ENCODE results near the gene SLC35A1.
"Not testable (repeated sequence)": the region's sequence is repeated elsewhere in the genome, so short reads cannot be mapped to it uniquely, and the experiment has no call there.

The SLC35A1 gene

DNA sequence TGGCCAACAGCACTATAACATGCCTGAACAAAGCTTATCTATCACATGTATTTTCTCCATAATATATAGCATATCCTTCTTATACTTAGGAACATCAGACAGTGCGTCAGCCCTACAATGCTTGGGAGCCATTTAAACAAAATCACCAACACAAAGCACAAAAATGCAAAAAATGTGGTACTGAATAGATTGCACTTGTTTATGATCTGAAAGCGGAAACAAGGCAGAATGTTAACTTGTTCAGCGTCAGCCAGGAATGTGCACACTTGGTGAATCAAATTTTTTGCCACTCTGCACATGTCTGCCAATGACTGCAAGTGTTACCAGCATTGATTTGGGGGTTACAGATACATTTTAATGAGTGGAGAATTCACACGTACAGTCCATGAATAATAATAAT lies 14.8 kb downstream of the SLC35A1 start:
- no peak for DNase-seq (ENCODE audit: extremely low read depth, low read depth)
- no peak for TF ChIP-seq CTCF (IDR thresholded peaks at IDR 0.05; ENCODE audit: low read depth, low read length, missing control alignments)
- no peak overlapping the region for H3K4me3 ChIP-seq (replicated peaks; ENCODE audit: low read depth, low read length)

DNA sequence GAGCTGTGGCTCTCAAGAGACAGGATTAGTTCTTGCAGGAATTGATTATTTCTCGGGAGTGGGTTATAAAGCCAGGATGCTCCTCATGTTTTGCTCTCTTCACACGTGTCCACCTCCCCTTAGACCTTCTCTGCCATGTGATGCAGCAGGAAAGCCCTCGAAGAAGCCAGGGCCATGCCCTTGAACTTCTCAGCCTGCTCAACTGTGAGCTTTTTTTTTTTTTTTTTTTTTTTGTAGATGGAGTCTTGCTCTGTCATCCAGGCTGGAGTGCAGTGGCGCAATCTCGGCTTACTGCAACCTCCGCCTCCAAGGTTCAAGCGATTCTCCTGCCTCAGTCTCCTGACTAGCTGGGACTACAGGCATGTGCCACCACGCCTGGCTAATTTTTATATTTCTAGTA lies 16.6 kb downstream of the SLC35A1 start:
- DNase-seq (ENCODE audit: extremely low read depth, low read depth); H3K4me3 ChIP-seq (replicated peaks; ENCODE audit: low read depth, low read length): not testable (repeated sequence)

DNA sequence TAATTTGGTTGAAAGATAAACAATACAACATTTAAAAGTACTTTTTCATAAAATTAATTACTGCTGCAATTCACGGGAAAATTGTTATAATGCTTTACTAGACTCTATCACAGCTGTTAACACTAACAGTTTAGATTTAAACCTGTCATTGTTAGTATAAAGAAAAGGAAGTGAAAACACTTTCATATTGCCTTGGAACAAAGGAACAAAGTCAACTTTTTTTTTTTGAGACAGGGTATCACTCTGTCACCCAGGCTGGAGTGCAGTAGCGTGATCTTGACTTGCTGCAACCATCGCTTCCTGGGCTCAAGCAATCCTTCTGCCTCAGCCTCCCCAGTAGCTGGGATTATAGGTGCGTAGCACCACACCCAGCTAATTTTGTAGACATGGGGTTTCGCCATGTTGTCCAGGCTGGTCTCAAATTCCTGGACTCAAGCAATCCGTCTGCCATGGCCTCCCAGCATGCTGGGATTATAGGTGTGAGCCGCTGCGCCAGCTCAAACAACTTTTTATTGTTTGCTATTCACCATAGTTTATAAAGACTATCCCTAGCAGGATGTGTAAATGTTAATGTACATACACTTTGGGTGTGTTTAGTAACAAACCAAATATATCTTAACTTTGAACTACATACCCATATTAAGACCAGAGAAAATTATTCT lies 22.1 kb downstream of the SLC35A1 start:
- TF ChIP-seq CTCF (IDR thresholded peaks at IDR 0.05; ENCODE audit: low read depth, low read length, missing control alignments): no peak
- no peak for DNase-seq (ENCODE audit: extremely low read depth, low read depth)
- no peak overlapping the region for H3K4me3 ChIP-seq (replicated peaks; ENCODE audit: low read depth, low read length)

DNA sequence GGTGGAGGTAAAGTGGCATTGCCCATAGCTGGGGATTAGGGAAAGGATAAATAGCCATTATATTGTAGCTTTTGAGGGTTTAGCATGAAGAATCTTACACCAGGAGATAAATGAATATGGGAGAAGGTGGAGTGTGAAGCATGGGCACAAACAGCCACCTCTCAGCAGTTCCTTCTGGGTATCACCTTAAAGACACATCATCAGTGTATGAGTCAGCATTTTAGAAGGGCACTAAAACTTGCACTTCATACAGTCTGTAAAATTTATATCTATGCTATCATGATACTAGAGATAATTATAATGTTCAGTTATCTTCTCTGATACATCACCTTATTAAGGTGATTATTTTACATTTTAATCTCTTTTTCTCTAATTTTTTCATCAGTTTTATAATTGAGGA lies 25.3 kb downstream of the SLC35A1 start:
- no peak for DNase-seq (ENCODE audit: extremely low read depth, low read depth)
- H3K4me3 ChIP-seq (replicated peaks; ENCODE audit: low read depth, low read length): no peak overlapping the region
- TF ChIP-seq CTCF (IDR thresholded peaks at IDR 0.05; ENCODE audit: low read depth, low read length, missing control alignments): no peak

- no peak overlapping the region for H3K4me3 ChIP-seq (replicated peaks; ENCODE audit: low read depth, low read length)
- TF ChIP-seq CTCF (IDR thresholded peaks at IDR 0.05; ENCODE audit: low read depth, low read length, missing control alignments): no peak
- DNase-seq (ENCODE audit: extremely low read depth, low read depth): no peak
These were observed 29.2 kb downstream of the SLC35A1 start for GRCh38 chr6:87501809-87502572.

DNA sequence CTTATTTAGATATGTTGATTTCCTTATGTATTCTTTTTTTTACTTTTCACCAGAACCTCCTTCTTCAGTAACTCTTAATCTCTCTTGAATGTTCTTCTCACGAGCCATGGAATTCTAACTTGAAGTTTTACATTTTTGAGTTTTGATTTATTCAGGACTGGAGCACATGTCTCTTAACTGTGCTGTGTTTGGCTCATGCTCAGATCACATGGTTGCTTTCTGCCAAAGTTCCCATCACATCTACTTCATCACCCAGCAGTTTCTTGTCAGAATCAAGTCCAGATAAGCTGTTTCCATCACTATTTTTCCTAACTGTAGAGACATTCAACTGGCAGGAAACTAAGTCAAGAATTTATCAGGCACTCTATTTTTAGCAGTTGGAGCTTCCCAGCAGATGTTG lies 31.7 kb downstream of the SLC35A1 start:
- TF ChIP-seq CTCF (IDR thresholded peaks at IDR 0.05; ENCODE audit: low read depth, low read length, missing control alignments): no peak
- no peak overlapping the region for H3K4me3 ChIP-seq (replicated peaks; ENCODE audit: low read depth, low read length)
- no peak for DNase-seq (ENCODE audit: extremely low read depth, low read depth)

DNA sequence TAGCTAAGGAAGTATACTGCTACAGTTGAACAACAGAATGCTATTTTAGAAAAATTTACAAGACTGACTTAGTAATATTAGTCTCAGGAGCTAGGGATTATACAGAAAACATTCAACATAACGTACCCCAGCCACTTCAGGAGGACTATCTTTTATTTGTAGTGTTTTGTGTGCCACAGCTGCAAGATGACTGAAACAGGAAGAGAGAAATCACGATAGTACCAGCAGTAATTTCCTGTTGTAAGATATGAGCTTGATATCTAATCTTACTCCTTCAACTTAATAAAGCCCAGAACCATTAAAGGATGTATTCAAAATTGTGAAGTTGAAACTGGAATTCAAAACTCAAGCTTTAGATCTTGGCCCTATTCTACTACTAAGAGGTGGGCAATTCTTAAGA lies 42.1 kb downstream of the SLC35A1 start:
- no peak for DNase-seq (ENCODE audit: extremely low read depth, low read depth)
- no peak overlapping the region for H3K4me3 ChIP-seq (replicated peaks; ENCODE audit: low read depth, low read length)
- no peak for TF ChIP-seq CTCF (IDR thresholded peaks at IDR 0.05; ENCODE audit: low read depth, low read length, missing control alignments)

Measured in HFF-Myc (cell line).